ENCODE data around the gene RUSF1. TPM values are rescaled to one million over a fixed set of nuclear protein-coding genes. Genes with fewer than 3 reads are reported as not detected.

RUSF1 gene
- polyA plus RNA-seq, 1 donor (not counting 4 experiments of a cell fraction or from before 2014, with no cell fraction given) = 17.4 TPM

DNA sequence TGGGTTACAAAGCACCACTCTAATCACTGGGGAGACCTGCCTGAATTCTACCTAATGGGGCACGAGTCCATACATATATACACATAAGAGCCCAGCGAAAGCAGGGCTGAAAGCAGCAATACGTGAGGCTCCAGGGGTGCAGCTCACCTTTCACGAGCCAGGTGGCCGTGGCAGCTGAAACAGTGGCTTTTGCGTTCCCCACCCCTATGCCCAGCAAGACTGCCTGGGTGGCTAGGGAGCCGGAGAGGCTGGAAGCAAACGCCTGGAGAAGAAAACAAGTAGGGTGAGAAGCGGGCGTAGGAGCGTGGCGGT, 618 bp downstream of the RUSF1 start:
- H3K9me3 ChIP-seq (ENCODE audit: control insufficient read depth, low read depth, low read length) = no peaks in the 10 kb centered on the region

DNA sequence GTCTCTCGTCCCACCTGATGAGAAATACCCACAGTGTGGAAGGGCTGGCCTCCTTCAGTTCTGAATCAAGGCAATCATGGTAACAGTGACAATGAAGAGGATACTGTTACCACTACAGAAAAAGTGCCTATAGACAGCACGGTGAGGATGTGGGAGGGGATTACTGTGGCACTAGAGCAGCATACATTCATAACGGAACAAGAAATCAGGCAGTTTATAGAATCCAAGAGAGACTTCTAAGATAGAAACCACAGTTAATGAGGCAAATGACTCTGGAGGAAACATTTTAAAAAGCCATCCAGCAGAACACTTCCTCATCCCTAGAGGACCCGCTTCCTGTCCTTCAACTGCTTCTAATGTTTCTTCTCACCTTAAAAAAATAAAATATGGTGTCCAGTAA, 2.7 kb downstream of the RUSF1 start:
- no peak for FAIRE-seq
- dilution Hi-C loops (cut with MboI; ENCODE audit: extremely low pct_ligation_motif_present, low sequenced_read_pairs) = no loop called here

More for the DNA sequence above, 618 bp downstream of the RUSF1 start:
- peak overlapping the region; percentile 88 to 96 (median 89) for H3K4me3 ChIP-seq (ENCODE audit: control insufficient read depth in 2 of 3, extremely low read depth in 1 of 3, insufficient read depth in 2 of 3, low read depth in 1 of 3, low read length in 3 of 3)
- peaks cover 8% of the 10 kb centered on the region for H3K79me2 ChIP-seq (ENCODE audit: control insufficient read depth, insufficient read depth, low read length)
- peak overlapping the region; percentile 89 for H3K9ac ChIP-seq (ENCODE audit: control insufficient read depth, extremely low read depth, insufficient read depth, low read length)
- no peaks in the 10 kb centered on the region for H4K20me1 ChIP-seq (ENCODE audit: control insufficient read depth, extremely low read depth, insufficient read depth, low read length)
- H3K4me1 ChIP-seq (ENCODE audit: control insufficient read depth, extremely low read depth, insufficient read depth, low read length) = peaks cover 7% of the 10 kb centered on the region
- FAIRE-seq (no peak), DNase-seq (ENCODE audit: low read depth, low spot score) (no peak)
- peak overlapping the region; percentile 79 for H3K4me2 ChIP-seq (ENCODE audit: control insufficient read depth, extremely low read depth, insufficient read depth, low read depth, low read length)
- H3K27ac ChIP-seq (ENCODE audit: control insufficient read depth, insufficient read depth, low read length) = peak overlapping the region; percentile 83
- dilution Hi-C loops (cut with MboI; ENCODE audit: extremely low pct_ligation_motif_present, low sequenced_read_pairs) = no loop called here
- no peaks in the 10 kb centered on the region for H3K9me1 ChIP-seq (ENCODE audit: control insufficient read depth, extremely low read depth, insufficient read depth, low read length)
- TF ChIP-seq, protein P1, sequence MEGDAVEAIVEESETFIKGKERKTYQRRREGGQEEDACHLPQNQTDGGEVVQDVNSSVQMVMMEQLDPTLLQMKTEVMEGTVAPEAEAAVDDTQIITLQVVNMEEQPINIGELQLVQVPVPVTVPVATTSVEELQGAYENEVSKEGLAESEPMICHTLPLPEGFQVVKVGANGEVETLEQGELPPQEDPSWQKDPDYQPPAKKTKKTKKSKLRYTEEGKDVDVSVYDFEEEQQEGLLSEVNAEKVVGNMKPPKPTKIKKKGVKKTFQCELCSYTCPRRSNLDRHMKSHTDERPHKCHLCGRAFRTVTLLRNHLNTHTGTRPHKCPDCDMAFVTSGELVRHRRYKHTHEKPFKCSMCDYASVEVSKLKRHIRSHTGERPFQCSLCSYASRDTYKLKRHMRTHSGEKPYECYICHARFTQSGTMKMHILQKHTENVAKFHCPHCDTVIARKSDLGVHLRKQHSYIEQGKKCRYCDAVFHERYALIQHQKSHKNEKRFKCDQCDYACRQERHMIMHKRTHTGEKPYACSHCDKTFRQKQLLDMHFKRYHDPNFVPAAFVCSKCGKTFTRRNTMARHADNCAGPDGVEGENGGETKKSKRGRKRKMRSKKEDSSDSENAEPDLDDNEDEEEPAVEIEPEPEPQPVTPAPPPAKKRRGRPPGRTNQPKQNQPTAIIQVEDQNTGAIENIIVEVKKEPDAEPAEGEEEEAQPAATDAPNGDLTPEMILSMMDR (optimal IDR thresholded peaks at IDR 0.05 in 1 of 3, IDR thresholded peaks at IDR 0.05 in 1 of 3, conservative IDR thresholded peaks at IDR 0.05 in 1 of 3; ENCODE audit: extremely low read depth in 1 of 3, insufficient read depth in 2 of 3, low read length in 3 of 3) = no peak
- TF ChIP-seq EZH2 (IDR thresholded peaks at IDR 0.05; ENCODE audit: low read length) = no peak
- H3K36me3 ChIP-seq (ENCODE audit: control insufficient read depth in 2 of 2, extremely low read depth in 1 of 2, insufficient read depth in 2 of 2, low read length in 2 of 2) = peaks cover 3 to 4% of the 10 kb centered on the region in 2 experiments
- no peaks in the 10 kb centered on the region for H3K27me3 ChIP-seq (ENCODE audit: control insufficient read depth, extremely low read depth, insufficient read depth, low read length)
- H2AFZ ChIP-seq (ENCODE audit: control insufficient read depth, low read length) = peak overlapping the region; percentile 73

More for the DNA sequence above, 2.7 kb downstream of the RUSF1 start:
- H3K4me2 ChIP-seq (ENCODE audit: control insufficient read depth, extremely low read depth, insufficient read depth, low read depth, low read length) = no peak overlapping the region
- no peaks in the 10 kb centered on the region for H3K9me1 ChIP-seq (ENCODE audit: control insufficient read depth, extremely low read depth, insufficient read depth, low read length)
- no peak overlapping the region for H2AFZ ChIP-seq (ENCODE audit: control insufficient read depth, low read length)
- DNase-seq (ENCODE audit: low read depth, low spot score) = no peak
- no peaks in the 10 kb centered on the region for H3K27me3 ChIP-seq (ENCODE audit: control insufficient read depth, extremely low read depth, insufficient read depth, low read length)
- H4K20me1 ChIP-seq (ENCODE audit: control insufficient read depth, extremely low read depth, insufficient read depth, low read length) = no peaks in the 10 kb centered on the region
- no peaks in the 10 kb centered on the region for H3K9me3 ChIP-seq (ENCODE audit: control insufficient read depth, low read depth, low read length)
- peaks cover 7% of the 10 kb centered on the region for H3K4me1 ChIP-seq (ENCODE audit: control insufficient read depth, extremely low read depth, insufficient read depth, low read length)
- H3K27ac ChIP-seq (ENCODE audit: control insufficient read depth, insufficient read depth, low read length) = no peak overlapping the region
- H3K4me3 ChIP-seq (ENCODE audit: control insufficient read depth in 2 of 3, extremely low read depth in 1 of 3, insufficient read depth in 2 of 3, low read depth in 1 of 3, low read length in 3 of 3) = no peak overlapping the region
- no peak overlapping the region for H3K9ac ChIP-seq (ENCODE audit: control insufficient read depth, extremely low read depth, insufficient read depth, low read length)
- peaks cover 8% of the 10 kb centered on the region for H3K79me2 ChIP-seq (ENCODE audit: control insufficient read depth, insufficient read depth, low read length)
- peaks cover 3 to 5% of the 10 kb centered on the region in 2 experiments for H3K36me3 ChIP-seq (ENCODE audit: control insufficient read depth in 2 of 2, extremely low read depth in 1 of 2, insufficient read depth in 2 of 2, low read length in 2 of 2)
- no peak for TF ChIP-seq EZH2 (IDR thresholded peaks at IDR 0.05; ENCODE audit: low read length)
- TF ChIP-seq, protein P1 (optimal IDR thresholded peaks at IDR 0.05 in 1 of 3, IDR thresholded peaks at IDR 0.05 in 1 of 3, conservative IDR thresholded peaks at IDR 0.05 in 1 of 3; ENCODE audit: extremely low read depth in 1 of 3, insufficient read depth in 2 of 3, low read length in 3 of 3) = no peak
